Astrocyte of the spinal cord (primary cell): Measurements from ENCODE around the gene GRPEL2.

Experiments used
- DNase-seq: peaks from one replicate; pipeline ENCODE4 v3.0.0; 2011; ENCODE audit warnings: low read depth, low spot score
- H3K4me3 ChIP-seq: 2 replicates; pipeline ENCODE4 v1.5.1; 2011; ENCODE audit warnings: low read depth, mild to moderate bottlenecking, low read length, moderate library complexity
- in situ Hi-C: cut with HindIII; loops from 2 replicates; pipeline ENCODE4 v1.10.0; 2017; ENCODE audit warnings: low sequenced_read_pairs
- TF ChIP-seq, protein P1 (sequence below): IDR thresholded peaks from 2 replicates; pipeline ENCODE4 v1.5.1; 2012; ENCODE audit warnings: low read depth, mild to moderate bottlenecking, low read length, inconsistent platforms

Gene GRPEL2

DNA sequence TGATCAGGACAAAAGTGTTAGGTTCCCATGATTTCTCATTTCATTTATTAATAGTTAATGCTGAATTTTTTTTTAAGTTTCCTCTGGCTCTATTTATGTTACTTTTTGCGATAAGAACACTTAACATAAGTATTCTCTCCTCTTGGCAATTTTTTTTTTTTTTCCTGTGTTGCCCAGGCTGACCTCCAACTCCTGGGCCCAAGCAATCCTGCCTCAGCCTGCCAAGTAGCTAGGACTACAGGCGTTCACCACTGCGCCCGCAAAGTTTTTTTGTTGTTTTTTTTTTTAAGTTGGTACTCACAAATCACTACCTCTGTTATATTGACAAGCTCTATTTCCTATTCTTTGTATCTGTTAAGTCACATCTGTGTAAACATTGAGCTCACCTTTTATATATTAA, 6.9 kb downstream of the GRPEL2 start:
- in situ Hi-C loops = no loop called here
- DNase-seq = no peak
- H3K4me3 ChIP-seq = no peak overlapping the region
- TF ChIP-seq, protein P1, sequence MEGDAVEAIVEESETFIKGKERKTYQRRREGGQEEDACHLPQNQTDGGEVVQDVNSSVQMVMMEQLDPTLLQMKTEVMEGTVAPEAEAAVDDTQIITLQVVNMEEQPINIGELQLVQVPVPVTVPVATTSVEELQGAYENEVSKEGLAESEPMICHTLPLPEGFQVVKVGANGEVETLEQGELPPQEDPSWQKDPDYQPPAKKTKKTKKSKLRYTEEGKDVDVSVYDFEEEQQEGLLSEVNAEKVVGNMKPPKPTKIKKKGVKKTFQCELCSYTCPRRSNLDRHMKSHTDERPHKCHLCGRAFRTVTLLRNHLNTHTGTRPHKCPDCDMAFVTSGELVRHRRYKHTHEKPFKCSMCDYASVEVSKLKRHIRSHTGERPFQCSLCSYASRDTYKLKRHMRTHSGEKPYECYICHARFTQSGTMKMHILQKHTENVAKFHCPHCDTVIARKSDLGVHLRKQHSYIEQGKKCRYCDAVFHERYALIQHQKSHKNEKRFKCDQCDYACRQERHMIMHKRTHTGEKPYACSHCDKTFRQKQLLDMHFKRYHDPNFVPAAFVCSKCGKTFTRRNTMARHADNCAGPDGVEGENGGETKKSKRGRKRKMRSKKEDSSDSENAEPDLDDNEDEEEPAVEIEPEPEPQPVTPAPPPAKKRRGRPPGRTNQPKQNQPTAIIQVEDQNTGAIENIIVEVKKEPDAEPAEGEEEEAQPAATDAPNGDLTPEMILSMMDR = no peak

DNA sequence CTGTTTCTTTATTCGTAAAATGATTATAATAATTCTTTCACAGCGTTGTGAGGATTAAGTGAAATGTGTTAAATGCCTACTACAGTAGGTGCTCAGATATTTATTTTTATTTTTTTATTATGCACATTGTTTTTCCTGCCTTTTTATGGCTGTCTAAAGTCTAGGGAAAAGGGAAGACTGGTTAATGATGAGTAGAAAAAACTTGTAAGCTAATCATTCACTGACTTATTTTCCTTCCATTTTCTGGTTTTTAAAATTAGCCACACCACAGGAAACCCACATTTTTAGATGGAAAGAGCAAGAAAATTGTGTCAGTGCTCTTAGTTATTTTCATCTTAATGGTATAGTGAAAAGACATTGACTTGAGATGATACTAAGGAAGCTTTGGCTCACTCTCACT, 8.6 kb downstream of the GRPEL2 start:
- in situ Hi-C loops = no loop called here
- DNase-seq = no peak
- TF ChIP-seq, protein P1 = no peak
- H3K4me3 ChIP-seq = no peak overlapping the region

DNA sequence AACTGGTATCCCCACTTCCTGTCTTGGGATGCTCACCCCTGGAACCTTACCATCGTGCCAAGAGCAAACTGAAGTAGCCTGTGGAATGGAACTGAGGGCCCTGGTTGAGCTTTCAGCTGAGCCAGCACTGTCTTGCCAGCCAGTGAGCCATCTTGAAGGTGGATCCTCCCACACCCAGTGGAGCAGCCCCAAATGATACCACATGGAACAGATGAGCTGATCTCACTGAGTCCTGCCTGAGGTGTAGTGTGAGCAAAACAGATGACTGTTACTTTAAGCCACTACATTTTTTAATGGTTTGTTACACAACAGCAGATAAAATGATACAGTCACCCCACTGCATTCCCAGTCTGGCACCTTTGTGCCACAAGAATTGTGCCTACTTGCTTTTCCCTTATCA, 10.4 kb downstream of the GRPEL2 start:
- no peak for DNase-seq
- in situ Hi-C loops = no loop called here
- TF ChIP-seq, protein P1 = no peak
- no peak overlapping the region for H3K4me3 ChIP-seq

DNA sequence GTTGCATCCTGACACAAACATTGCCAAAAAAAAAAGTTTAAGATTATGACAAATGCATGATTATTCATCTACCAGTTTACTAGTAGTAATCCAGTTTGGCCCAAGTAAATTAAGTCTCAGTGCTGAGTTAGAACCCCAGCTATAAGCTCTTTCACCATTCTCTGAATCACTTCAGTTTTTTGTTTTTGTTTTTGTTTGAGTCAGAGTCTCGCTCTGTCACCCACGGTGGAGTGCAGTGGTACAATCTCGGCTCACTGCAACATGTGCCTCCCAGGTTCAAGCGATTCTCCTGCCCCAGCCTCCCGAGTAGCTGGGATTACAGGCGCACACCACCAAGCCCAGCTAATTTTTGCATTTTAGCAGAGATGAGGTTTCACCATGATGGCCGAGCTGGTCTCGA, 11.1 kb downstream of the GRPEL2 start:
- no peak for DNase-seq
- in situ Hi-C loops = no loop called here
- TF ChIP-seq, protein P1 = no peak
- no peak overlapping the region for H3K4me3 ChIP-seq

DNA sequence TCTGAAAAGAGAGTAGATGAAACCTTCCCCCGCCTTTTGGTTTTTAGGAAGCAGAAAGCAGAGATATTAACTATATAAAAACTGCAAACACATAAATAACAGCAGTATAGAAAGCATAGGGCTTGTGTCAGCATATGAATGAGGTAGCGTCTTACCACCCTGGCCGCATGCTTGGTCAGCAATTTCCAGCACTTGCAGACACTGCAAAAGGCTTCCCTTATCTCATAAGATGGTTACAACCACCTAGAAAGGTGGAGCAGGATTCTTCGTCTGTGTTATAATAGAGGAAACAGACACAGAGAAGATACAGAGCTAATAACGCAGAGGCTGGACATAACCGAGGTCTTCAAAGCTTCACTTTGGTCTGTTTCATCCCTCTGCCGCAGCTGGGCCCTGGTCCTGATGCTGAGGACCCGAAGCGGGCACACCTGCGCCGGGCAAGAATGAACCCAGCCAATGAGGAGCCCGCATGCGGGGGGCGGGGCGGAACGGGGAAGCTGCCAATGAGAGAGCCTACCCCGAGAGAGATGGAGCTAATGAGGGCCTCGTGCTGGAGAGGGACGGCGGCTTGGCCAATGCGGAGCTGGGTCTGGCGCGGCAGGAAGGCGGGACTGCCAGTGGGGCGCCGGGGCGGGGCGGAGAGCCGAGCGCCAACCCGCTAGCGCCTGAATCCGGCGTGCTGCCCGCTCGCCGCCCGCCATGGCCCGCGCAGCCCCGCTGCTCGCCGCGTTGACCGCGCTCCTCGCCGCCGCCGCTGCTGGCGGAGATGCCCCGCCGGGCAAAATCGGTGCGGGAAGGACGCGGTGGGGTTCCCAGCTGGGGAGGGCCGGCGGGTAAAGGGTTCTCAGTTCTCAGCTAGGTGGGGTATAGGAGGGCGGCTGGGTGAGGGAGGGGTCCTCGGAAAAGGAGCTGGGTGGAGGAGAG, 12.3 kb downstream of the GRPEL2 start, which contains the start of gene PCYOX1L:
PCYOX1L (plus strand) TSS at position 677 of the 924 bp plus-strand sequence; CDS start at position 700, 23 bp downstream.
- DNase-seq = peak; percentile 95
- in situ Hi-C loops = no loop called here
- H3K4me3 ChIP-seq = peak within 1 kb of the TSS; percentile 75
- TF ChIP-seq, protein P1 = no peak

DNA sequence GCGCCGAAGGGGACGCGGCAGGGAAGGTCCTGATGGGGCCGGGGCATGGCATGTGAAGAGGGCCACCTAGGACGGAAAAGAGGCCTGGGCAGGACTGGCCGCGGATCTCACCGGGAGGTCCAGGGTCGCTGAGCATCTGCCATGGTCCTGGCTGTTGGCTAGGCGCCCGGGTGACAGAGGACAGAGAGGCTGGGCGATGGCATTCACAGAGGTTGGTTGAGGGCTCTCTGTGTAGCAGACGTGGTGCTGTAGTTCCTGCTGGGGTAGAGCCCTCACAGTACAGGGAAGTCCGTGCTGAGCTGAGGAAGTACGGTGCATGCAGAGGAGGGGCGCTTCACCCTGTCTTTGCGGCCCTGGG, 13.0 kb downstream of the GRPEL2 start:
- H3K4me3 ChIP-seq = peak overlapping the region; percentile 75
- DNase-seq = no peak
- in situ Hi-C loops = no loop called here
- TF ChIP-seq, protein P1 = no peak
